ENCODE results near the gene NFKBIZ. TPM values are rescaled to one million over a fixed set of nuclear protein-coding genes. Genes with fewer than 3 reads are reported as not detected.

The NFKBIZ gene
- total and polyA plus RNA-seq, 11 donors: 5.6 to 44.8 (median 9.9) TPM

- peak; percentile 78 to 95 (median 87) for ATAC-seq
- Histone ChIP-seq H3K27ac (peak overlapping the region in 1 of 12 donors; percentile 30), H3K27me3 (no peaks in the 10 kb centered on the region), H3K4me1 (peaks cover 0 to 23% (median 6%) of the 10 kb centered on the region in 12 donors), H3K36me3 (no peaks in the 10 kb centered on the region), H3K9me3 (no peaks in the 10 kb centered on the region), H3K4me3 (no peak overlapping the region)
- 59 to 75% (median 68%) methylated on average over 12 of the region's 12 CpGs for WGBS, 4 donors
- intact Hi-C loops (cut with DNase I): loop anchor here in 3 of 10 donors (1.0 to 10.0 kb wide), 4 partner anchors 19 to 236 kb away; partner anchors contain the start of gene NFKBIZ (in 1 of the 3)
- DNase-seq: peak; percentile 31 to 73 (median 57)
- TF ChIP-seq POLR2A (IDR thresholded peaks at IDR 0.05) (no peak), CTCF (IDR thresholded peaks at IDR 0.05) (no peak)
Measured at GRCh38 chr3:101868534-101869464, 19.5 kb downstream of the NFKBIZ start.

GRCh38 chr3:101870138-101870537 lies 20.8 kb downstream of the NFKBIZ start:
- Histone ChIP-seq H3K4me1 (peaks cover 0 to 23% (median 6%) of the 10 kb centered on the region in 12 donors), H3K27ac (no peak overlapping the region), H3K4me3 (no peak overlapping the region), H3K36me3 (no peaks in the 10 kb centered on the region), H3K27me3 (no peaks in the 10 kb centered on the region), H3K9me3 (no peaks in the 10 kb centered on the region)
- DNase-seq (no peak), ATAC-seq (no peak)
- TF ChIP-seq CTCF (IDR thresholded peaks at IDR 0.05) (no peak), POLR2A (IDR thresholded peaks at IDR 0.05) (no peak)
- intact Hi-C loops (cut with DNase I): no loop called here
- WGBS, 4 donors: 96 to 98% (median 97%) methylated on average over 5 of the region's 5 CpGs

- TF ChIP-seq CTCF (IDR thresholded peaks at IDR 0.05): no peak
- no peak for TF ChIP-seq POLR2A (IDR thresholded peaks at IDR 0.05)
- intact Hi-C loops (cut with DNase I): no loop called here
- H3K4me1 ChIP-seq: peaks cover 0 to 11% (median 0%) of the 10 kb centered on the region in 12 donors
- no peaks in the 10 kb centered on the region for H3K36me3 ChIP-seq
- ATAC-seq (no peak), DNase-seq (no peak)
- 74 to 89% (median 82%) methylated on average over 2 of the region's 2 CpGs for WGBS, 4 donors
- H3K27me3 ChIP-seq: no peaks in the 10 kb centered on the region
- H3K4me3 ChIP-seq: no peak overlapping the region
- H3K27ac ChIP-seq: peak overlapping the region in 1 of 12 donors; percentile 27
- H3K9me3 ChIP-seq: no peaks in the 10 kb centered on the region
Measured at GRCh38 chr3:101873619-101874018, 24.3 kb downstream of the NFKBIZ start.

- peak in 1 of 4 donors; percentile 24 for ATAC-seq
- Histone ChIP-seq H3K9me3 (no peaks in the 10 kb centered on the region), H3K4me1 (peaks cover 0 to 21% (median 0%) of the 10 kb centered on the region in 12 donors), H3K4me3 (no peak overlapping the region), H3K36me3 (no peaks in the 10 kb centered on the region), H3K27me3 (no peaks in the 10 kb centered on the region), H3K27ac (peak overlapping the region in 1 of 12 donors; percentile 28)
- no peak for TF ChIP-seq CTCF (IDR thresholded peaks at IDR 0.05)
- TF ChIP-seq POLR2A (IDR thresholded peaks at IDR 0.05): no peak
- intact Hi-C loops (cut with DNase I): no loop called here
- 74 to 77% (median 76%) methylated on average over 8 of the region's 8 CpGs for WGBS, 4 donors
- peak in 1 of 5 donors; percentile 14 for DNase-seq
Measured at GRCh38 chr3:101876142-101876541, 26.8 kb downstream of the NFKBIZ start.
